ENCODE results near the gene NDST4. TPM values are rescaled to one million over a fixed set of nuclear protein-coding genes. Genes with fewer than 3 reads are reported as not detected.

The NDST4 gene
- total and polyA plus RNA-seq, 2 of the 13 experiments (the other 11 are each of a cell fraction or from before 2014, with no cell fraction given), result not detected

DNA sequence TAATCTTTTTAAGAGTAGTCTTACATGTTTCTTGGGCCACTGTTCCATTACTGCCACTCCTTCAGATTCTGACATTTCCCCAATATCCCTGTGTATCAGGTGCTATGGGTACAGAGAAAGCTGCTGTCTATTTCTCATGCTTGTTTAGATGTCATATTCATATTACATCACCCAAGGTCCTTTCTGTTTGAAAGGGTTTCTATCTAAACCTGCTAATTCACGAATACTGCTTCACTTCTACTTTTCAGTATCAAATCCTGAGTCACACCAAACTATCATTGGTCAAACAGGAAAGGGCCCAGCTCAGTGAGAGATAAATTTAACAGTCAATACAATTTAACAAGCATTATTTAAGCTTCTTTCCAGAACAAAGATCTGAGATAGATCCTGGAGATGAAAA lies 273.4 kb downstream of the NDST4 start (continued):
- TF ChIP-seq, protein P1, sequence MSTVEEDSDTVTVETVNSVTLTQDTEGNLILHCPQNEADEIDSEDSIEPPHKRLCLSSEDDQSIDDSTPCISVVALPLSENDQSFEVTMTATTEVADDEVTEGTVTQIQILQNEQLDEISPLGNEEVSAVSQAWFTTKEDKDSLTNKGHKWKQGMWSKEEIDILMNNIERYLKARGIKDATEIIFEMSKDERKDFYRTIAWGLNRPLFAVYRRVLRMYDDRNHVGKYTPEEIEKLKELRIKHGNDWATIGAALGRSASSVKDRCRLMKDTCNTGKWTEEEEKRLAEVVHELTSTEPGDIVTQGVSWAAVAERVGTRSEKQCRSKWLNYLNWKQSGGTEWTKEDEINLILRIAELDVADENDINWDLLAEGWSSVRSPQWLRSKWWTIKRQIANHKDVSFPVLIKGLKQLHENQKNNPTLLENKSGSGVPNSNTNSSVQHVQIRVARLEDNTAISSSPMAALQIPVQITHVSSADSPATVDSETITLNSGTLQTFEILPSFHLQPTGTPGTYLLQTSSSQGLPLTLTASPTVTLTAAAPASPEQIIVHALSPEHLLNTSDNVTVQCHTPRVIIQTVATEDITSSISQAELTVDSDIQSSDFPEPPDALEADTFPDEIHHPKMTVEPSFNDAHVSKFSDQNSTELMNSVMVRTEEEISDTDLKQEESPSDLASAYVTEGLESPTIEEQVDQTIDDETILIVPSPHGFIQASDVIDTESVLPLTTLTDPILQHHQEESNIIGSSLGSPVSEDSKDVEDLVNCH (CRISPR knock-in tag; IDR thresholded peaks at IDR 0.05), result no peak
- TF ChIP-seq ATF1 (CRISPR knock-in tag; IDR thresholded peaks at IDR 0.05) (no peak), PAF1 (CRISPR knock-in tag; IDR thresholded peaks at IDR 0.05) (no peak), ARNT2 (CRISPR knock-in tag; IDR thresholded peaks at IDR 0.05; ENCODE audit: low read depth) (no peak), NCOR1 (IDR thresholded peaks at IDR 0.05; ENCODE audit: borderline replicate concordance, low read length) (no peak)

DNA sequence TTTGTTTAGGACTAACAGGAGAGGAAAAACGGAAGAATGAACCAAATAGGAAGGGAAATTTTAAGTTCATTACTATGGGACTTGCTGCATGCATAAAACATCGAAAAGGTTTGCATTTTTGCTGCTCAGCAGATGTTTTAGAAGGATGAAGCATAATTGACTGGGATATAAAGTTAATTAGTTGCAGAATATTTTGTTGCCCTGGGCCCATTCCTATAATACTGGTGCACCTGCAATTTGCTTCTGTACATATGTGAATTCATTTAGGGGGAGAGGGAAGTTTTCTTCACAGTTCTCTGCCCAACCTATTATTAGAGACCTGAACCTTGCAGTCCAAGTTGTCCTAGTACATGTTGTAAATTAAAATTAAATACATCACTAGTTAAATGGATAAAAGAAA lies 282.8 kb downstream of the NDST4 start:
- no peaks in the 10 kb centered on the region for H3K79me2 ChIP-seq (ENCODE audit: insufficient read depth, low read length)
- TF ChIP-seq, protein P2, sequence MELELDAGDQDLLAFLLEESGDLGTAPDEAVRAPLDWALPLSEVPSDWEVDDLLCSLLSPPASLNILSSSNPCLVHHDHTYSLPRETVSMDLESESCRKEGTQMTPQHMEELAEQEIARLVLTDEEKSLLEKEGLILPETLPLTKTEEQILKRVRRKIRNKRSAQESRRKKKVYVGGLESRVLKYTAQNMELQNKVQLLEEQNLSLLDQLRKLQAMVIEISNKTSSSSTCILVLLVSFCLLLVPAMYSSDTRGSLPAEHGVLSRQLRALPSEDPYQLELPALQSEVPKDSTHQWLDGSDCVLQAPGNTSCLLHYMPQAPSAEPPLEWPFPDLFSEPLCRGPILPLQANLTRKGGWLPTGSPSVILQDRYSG (CRISPR knock-in tag; IDR thresholded peaks at IDR 0.05), result no peak
- TF ChIP-seq, protein P3, sequence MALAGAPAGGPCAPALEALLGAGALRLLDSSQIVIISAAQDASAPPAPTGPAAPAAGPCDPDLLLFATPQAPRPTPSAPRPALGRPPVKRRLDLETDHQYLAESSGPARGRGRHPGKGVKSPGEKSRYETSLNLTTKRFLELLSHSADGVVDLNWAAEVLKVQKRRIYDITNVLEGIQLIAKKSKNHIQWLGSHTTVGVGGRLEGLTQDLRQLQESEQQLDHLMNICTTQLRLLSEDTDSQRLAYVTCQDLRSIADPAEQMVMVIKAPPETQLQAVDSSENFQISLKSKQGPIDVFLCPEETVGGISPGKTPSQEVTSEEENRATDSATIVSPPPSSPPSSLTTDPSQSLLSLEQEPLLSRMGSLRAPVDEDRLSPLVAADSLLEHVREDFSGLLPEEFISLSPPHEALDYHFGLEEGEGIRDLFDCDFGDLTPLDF (CRISPR knock-in tag; IDR thresholded peaks at IDR 0.05), result no peak
- TF ChIP-seq RCOR2 (CRISPR knock-in tag; IDR thresholded peaks at IDR 0.05), result no peak
- no peak for TF ChIP-seq ZNF777 (CRISPR knock-in tag; IDR thresholded peaks at IDR 0.05)
- no peak for TF ChIP-seq ZC3H13 (CRISPR knock-in tag; IDR thresholded peaks at IDR 0.05)
- TF ChIP-seq ATF7 (IDR thresholded peaks at IDR 0.05), result no peak
- no peak for TF ChIP-seq ATF7 (CRISPR knock-in tag; IDR thresholded peaks at IDR 0.05)
- TF ChIP-seq ZNF781 (CRISPR knock-in tag; IDR thresholded peaks at IDR 0.05; ENCODE audit: borderline replicate concordance, not compliant biosample characterization), result no peak
- no peak for TF ChIP-seq EZH2 (conservative IDR thresholded peaks at IDR 0.05; ENCODE audit: low read depth, low read length)
- H3K4me2 ChIP-seq (ENCODE audit: low read depth, low read length), result no peak overlapping the region
- no peaks in the 10 kb centered on the region for H3K9me3 ChIP-seq (ENCODE audit: low read length)
- DNase-seq (ENCODE audit: low spot score) (no peak), FAIRE-seq (no peak), ATAC-seq (no peak)
- in situ Hi-C loops (cut with HindIII; ENCODE audit: extremely low pct_ligation_motif_present, low pct_unique_long_range_greater_than_20kb) (no loop called here), intact Hi-C loops (cut with micrococcal nuclease; ENCODE audit: unreplicated experiment) (no loop called here)
- CTCF ChIA-PET (ENCODE audit: low intra/inter-chr PET ratio, low total read pairs), result no interaction called here
- 11% methylated on average over 2 of the region's 2 CpGs for WGBS (ENCODE audit: low lambda C conversion rate)
- POLR2A ChIA-PET, result no interaction called here
- no peaks in the 10 kb centered on the region for H3K36me3 ChIP-seq (replicated peaks in 1 of 2; ENCODE audit: control insufficient read depth in 1 of 2, insufficient read depth in 2 of 2, low read length in 2 of 2)
- H2AFZ ChIP-seq (ENCODE audit: low read length), result no peak overlapping the region
- H3K4me3 ChIP-seq (replicated peaks in 1 of 3; ENCODE audit: insufficient read depth in 1 of 3, low read depth in 2 of 3, low read length in 3 of 3), result no peak overlapping the region
- H3K4me1 ChIP-seq (ENCODE audit: insufficient read depth, low read length), result no peaks in the 10 kb centered on the region
- BruUV-seq (replicated peaks), result no TSS peak
- H4K20me1 ChIP-seq (ENCODE audit: insufficient read depth, low read length), result no peaks in the 10 kb centered on the region
- no peaks in the 10 kb centered on the region for H3K27me3 ChIP-seq (ENCODE audit: control insufficient read depth in 1 of 2, insufficient read depth in 2 of 2, low read length in 2 of 2)
- H3K27ac ChIP-seq (ENCODE audit: extremely low read length, insufficient read depth, low read length), result no peak overlapping the region
- no peak overlapping the region for H3K9ac ChIP-seq (ENCODE audit: insufficient read depth, low read depth, low read length)
